Activated CD8-positive, alpha-beta memory T cell treated with anti-CD3 and anti-CD28 coated beads for 4 hours (primary cell): ENCODE results near the gene NOM1.
"Not testable (repeated sequence)": the region's sequence is repeated elsewhere in the genome, so short reads cannot be mapped to it uniquely, and the experiment has no call there.

Source experiments
- DNase-seq, 2 donors: peaks; one replicate each; pipeline ENCODE4 v3.0.0-alpha.2; 2020; ENCODE audit warnings: low read depth in 2 of 2

Gene NOM1

GRCh38 chr7:156949541-156950380 is at the start of gene NOM1:
TSS of gene NOM1 (plus strand) at chr7:156949712. CDS start at chr7:156949738, 26 bp downstream.
- peak; percentile 80 to 83 for DNase-seq

GRCh38 chr7:156900093-156900492 is 49.4 kb upstream of the NOM1 start:
- not testable (repeated sequence) for DNase-seq

- peak in 1 of 2 donors; percentile 17 for DNase-seq
Measured at GRCh38 chr7:156903232-156903909, 46.1 kb upstream of the NOM1 start.

GRCh38 chr7:156906200-156906649 is 43.3 kb upstream of the NOM1 start:
- no peak for DNase-seq

GRCh38 chr7:156907656-156908055 is 41.9 kb upstream of the NOM1 start:
- DNase-seq, result no peak

GRCh38 chr7:156909574-156910252 is 39.8 kb upstream of the NOM1 start:
- not testable (repeated sequence) for DNase-seq

GRCh38 chr7:156918635-156919034 is 30.9 kb upstream of the NOM1 start:
- DNase-seq, result no peak

- DNase-seq, result no peak
Measured at GRCh38 chr7:156919132-156919713, 30.3 kb upstream of the NOM1 start.

- no peak for DNase-seq
Measured at GRCh38 chr7:156920076-156920475, 29.4 kb upstream of the NOM1 start.

GRCh38 chr7:156920487-156921373 is 28.8 kb upstream of the NOM1 start:
- DNase-seq, result not testable (repeated sequence)

- DNase-seq, result not testable (repeated sequence)
Measured at GRCh38 chr7:156922304-156922703, 27.2 kb upstream of the NOM1 start.

- DNase-seq, result not testable (repeated sequence)
Measured at GRCh38 chr7:156925821-156926220, 23.7 kb upstream of the NOM1 start.

GRCh38 chr7:156927571-156928405 is 21.7 kb upstream of the NOM1 start:
- no peak for DNase-seq

GRCh38 chr7:156928406-156928747 is 21.1 kb upstream of the NOM1 start:
- no peak for DNase-seq

GRCh38 chr7:156929789-156930539 is 19.5 kb upstream of the NOM1 start:
- DNase-seq, result no peak

GRCh38 chr7:156932006-156932405 is 17.5 kb upstream of the NOM1 start:
- no peak for DNase-seq

- DNase-seq, result no peak
Measured at GRCh38 chr7:156935250-156935649, 14.3 kb upstream of the NOM1 start.

GRCh38 chr7:156936766-156937165 is 12.7 kb upstream of the NOM1 start:
- not testable (repeated sequence) for DNase-seq

- DNase-seq, result no peak
Measured at GRCh38 chr7:156940421-156941122, 8.9 kb upstream of the NOM1 start.
